H1 (cell line): Measurements from ENCODE around the gene DCP1B.

Experiments used
- CBX5 ChIP-seq: fragments of 300-800, 300-1000 bp; sonication (generic); IDR thresholded peaks from 2 replicates; pipeline ENCODE4 v1.7.1; 2016; ENCODE audit warnings: antibody characterized with exemption, low read length, low read depth
- CTCF ChIP-seq, 3 experiments: IDR thresholded peaks; 1 replicate in 2 of 3; 2 replicates in 1 of 3; pipeline versions ENCODE4 v1.5.1 to v1.6.1; 2011; ENCODE audit warnings: low read length in 3 of 3, mild to moderate bottlenecking in 3 of 3, inconsistent platforms in 2 of 3, low read depth in 1 of 3, moderate library complexity in 1 of 3; ENCODE audit not compliant: insufficient read depth in 1 of 3; ENCODE audit errors: control extremely low read depth in 1 of 3
- EP300 ChIP-seq, 2 experiments: IDR thresholded peaks; 1 replicate in 1 of 2; 2 replicates in 1 of 2; pipeline ENCODE4 v1.6.1; 2011 to 2012; ENCODE audit warnings: low read depth in 2 of 2, low read length in 2 of 2, mild to moderate bottlenecking in 2 of 2, borderline replicate concordance in 1 of 2, inconsistent platforms in 1 of 2, moderate library complexity in 1 of 2
- JUN ChIP-seq: IDR thresholded peaks from 2 replicates; pipeline ENCODE4 v1.6.1; 2011; ENCODE audit warnings: low read depth, mild to moderate bottlenecking, improper control_type of control experiment, low read length
- JUND ChIP-seq: IDR thresholded peaks from 2 replicates; pipeline ENCODE4 v1.6.1; 2011; ENCODE audit warnings: mild to moderate bottlenecking, improper control_type of control experiment, low read length
- MAX ChIP-seq: IDR thresholded peaks from 2 replicates; pipeline ENCODE4 v1.6.1; 2012; ENCODE audit warnings: inconsistent platforms
- PHF8 ChIP-seq: fragments of 200-600 bp; sonication (generic); conservative IDR thresholded peaks from 2 replicates; pipeline ENCODE4 v1.7.1; 2012; ENCODE audit warnings: low read depth, mild to moderate bottlenecking, inconsistent platforms, low read length, moderate library complexity
- SIN3A ChIP-seq, 2 experiments: IDR thresholded peaks in 1 of 2; conservative IDR thresholded peaks in 1 of 2; 2 replicates each; pipeline ENCODE4 v1.6.1; 2011 to 2012; ENCODE audit warnings: low read length in 2 of 2, improper control_type of control experiment in 1 of 2, low read depth in 1 of 2, mild to moderate bottlenecking in 1 of 2
- TBP ChIP-seq: IDR thresholded peaks from 2 replicates; pipeline ENCODE4 v1.6.1; 2011; ENCODE audit warnings: low read depth, low read length, improper control_type of control experiment
- USF2 ChIP-seq: IDR thresholded peaks from 2 replicates; pipeline ENCODE4 v1.6.1; 2011; ENCODE audit warnings: low read length, improper control_type of control experiment
- ZNF274 ChIP-seq: IDR thresholded peaks from 2 replicates; pipeline ENCODE4 v1.7.0; 2012; ENCODE audit warnings: low read length, borderline replicate concordance; ENCODE audit errors: extremely low read depth

- no peak for TF ChIP-seq CBX5
- TF ChIP-seq CTCF (IDR thresholded peaks at IDR 0.05; ENCODE audit: control extremely low read depth in 1 of 3, insufficient read depth in 1 of 3, low read depth in 1 of 3, low read length in 3 of 3) = no peak
- no peak for TF ChIP-seq TBP
- TF ChIP-seq USF2 = no peak
- no peak for TF ChIP-seq JUND
- no peak for TF ChIP-seq EP300 (IDR thresholded peaks at IDR 0.05; ENCODE audit: borderline replicate concordance in 1 of 2, low read depth in 2 of 2, low read length in 2 of 2)
- no peak for TF ChIP-seq PHF8
- no peak for TF ChIP-seq SIN3A (conservative IDR thresholded peaks at IDR 0.05 in 1 of 2, IDR thresholded peaks at IDR 0.05 in 1 of 2; ENCODE audit: low read depth in 1 of 2, low read length in 2 of 2)
- no peak for TF ChIP-seq JUN
- no peak for TF ChIP-seq ZNF274
- no peak for TF ChIP-seq MAX
Observed at GRCh38 chr12:1914114-1914911, 89.9 kb downstream of the DCP1B start.
